ENCODE data around the gene TOP1.

TOP1 gene

DNA sequence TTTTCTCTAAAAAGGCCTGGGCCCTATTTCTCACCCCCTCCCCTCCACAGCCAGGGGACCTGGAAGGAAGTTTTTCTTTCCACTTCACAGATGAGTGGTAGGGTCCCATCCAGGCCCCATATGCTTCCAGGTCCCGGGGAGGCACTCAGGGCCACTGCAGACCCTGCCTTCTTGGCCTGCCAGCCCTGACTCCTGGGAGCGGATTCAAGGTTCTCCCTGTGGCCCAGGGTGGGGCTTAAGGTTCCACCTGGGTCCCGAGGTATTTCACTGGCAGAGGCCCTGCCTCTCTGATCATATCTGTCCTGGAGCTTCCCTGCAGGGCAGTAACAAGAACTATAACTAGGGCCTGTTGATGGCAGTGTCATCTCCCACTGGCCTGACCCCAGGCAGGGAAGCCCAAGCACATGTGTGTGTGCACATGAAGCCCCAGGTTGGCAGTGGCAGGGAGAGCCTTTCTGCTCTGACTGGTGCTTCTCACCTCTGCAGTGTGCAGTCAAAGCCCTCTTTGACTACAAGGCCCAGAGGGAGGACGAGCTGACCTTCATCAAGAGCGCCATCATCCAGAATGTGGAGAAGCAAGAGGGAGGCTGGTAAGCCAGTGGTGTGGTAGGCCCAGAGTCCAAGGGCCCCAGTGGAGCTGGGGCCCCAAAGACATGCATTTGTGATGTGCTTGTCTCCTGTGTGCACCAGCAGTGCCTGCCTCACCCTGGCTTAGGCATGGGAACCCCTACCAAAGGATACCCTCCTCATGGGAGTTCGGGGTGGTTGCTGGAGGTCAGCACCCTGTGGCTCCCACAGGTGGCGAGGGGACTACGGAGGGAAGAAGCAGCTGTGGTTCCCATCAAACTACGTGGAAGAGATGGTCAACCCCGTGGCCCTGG, 139.9 kb downstream of the TOP1 start:
- no peak overlapping the region for H3K4me3 ChIP-seq (ENCODE audit: low read depth, low read length)
- TF ChIP-seq CTCF (IDR thresholded peaks at IDR 0.05; ENCODE audit: insufficient read depth, low read length, missing control alignments), result no peak
- CTCF ChIA-PET, result interaction anchor here (1.1 to 12.7 kb wide), 6 partner anchors 9 to 171 kb away, joined by 3 to 404 read pairs (median 40); partner anchors contain the start of gene LPIN3
- DNase-seq (ENCODE audit: low read depth, low spot score), result no peak
- POLR2A ChIA-PET, result no interaction called here

GRCh38 chr20:41169162-41169690, 140.6 kb downstream of the TOP1 start:
- H3K4me3 ChIP-seq (ENCODE audit: low read depth, low read length), result no peak overlapping the region
- DNase-seq (ENCODE audit: low read depth, low spot score), result no peak
- ChIA-PET CTCF (interaction anchor here (1.1 to 12.7 kb wide), 7 partner anchors 8 to 201 kb away, joined by 3 to 404 read pairs (median 6); partner anchors contain the start of gene LPIN3), POLR2A (interaction anchor here (1.8 kb wide), 1 partner anchor 160 kb away, joined by 6 read pairs; no protein-coding TSS in a partner anchor)
- TF ChIP-seq CTCF (IDR thresholded peaks at IDR 0.05; ENCODE audit: insufficient read depth, low read length, missing control alignments), result no peak

GRCh38 chr20:41169791-41170351, 141.2 kb downstream of the TOP1 start:
- no peak for TF ChIP-seq CTCF (IDR thresholded peaks at IDR 0.05; ENCODE audit: insufficient read depth, low read length, missing control alignments)
- ChIA-PET POLR2A (interaction anchor here (1.8 kb wide), 1 partner anchor 160 kb away, joined by 6 read pairs; no protein-coding TSS in a partner anchor), CTCF (interaction anchor here (1.1 to 12.7 kb wide), 7 partner anchors 15 to 242 kb away, joined by 3 to 404 read pairs (median 7); partner anchors contain the start of gene LPIN3)
- no peak for DNase-seq (ENCODE audit: low read depth, low spot score)
- H3K4me3 ChIP-seq (ENCODE audit: low read depth, low read length), result no peak overlapping the region

DNA sequence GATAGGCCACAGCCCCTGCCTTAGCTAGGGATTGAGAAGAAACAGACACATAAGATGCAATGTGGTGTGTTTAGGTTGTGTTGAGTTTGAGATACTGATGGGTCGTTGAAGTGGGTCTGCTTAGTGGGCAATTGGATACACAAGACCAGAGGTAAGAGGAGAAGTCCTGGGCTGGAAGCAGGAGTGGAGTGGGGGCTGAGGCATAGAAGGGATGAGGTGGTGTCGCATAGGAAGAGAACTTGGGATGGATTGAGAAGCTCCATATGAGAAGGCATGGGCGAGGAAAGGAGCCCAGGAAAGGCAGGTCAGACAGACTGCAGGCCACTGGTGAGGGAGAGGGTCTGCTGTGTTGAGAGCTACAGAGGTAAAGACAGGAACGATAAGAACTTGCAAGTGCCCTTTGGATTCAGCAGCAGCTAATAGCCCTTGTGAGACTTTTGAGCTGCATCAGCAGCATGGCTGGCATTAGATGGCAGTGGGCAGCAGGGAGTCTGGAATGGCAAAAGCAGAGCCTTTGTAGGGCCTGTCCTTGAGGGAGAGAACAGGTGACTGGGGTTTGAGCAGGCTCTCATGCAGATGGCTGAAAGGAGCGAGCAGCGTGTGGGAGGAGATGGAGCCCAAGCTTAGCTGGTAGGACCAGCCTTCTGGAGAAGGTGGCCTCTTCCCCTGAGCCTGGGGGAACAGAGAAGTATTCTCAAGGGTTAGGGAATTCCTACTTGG, 141.9 kb downstream of the TOP1 start:
- ChIA-PET POLR2A (interaction anchor here (1.8 kb wide), 1 partner anchor 159 kb away, joined by 6 read pairs; no protein-coding TSS in a partner anchor), CTCF (interaction anchor here (1.2 to 12.7 kb wide), 7 partner anchors 15 to 241 kb away, joined by 3 to 404 read pairs (median 15); partner anchors contain the start of gene LPIN3)
- no peak overlapping the region for H3K4me3 ChIP-seq (ENCODE audit: low read depth, low read length)
- no peak for TF ChIP-seq CTCF (IDR thresholded peaks at IDR 0.05; ENCODE audit: insufficient read depth, low read length, missing control alignments)
- no peak for DNase-seq (ENCODE audit: low read depth, low spot score)

DNA sequence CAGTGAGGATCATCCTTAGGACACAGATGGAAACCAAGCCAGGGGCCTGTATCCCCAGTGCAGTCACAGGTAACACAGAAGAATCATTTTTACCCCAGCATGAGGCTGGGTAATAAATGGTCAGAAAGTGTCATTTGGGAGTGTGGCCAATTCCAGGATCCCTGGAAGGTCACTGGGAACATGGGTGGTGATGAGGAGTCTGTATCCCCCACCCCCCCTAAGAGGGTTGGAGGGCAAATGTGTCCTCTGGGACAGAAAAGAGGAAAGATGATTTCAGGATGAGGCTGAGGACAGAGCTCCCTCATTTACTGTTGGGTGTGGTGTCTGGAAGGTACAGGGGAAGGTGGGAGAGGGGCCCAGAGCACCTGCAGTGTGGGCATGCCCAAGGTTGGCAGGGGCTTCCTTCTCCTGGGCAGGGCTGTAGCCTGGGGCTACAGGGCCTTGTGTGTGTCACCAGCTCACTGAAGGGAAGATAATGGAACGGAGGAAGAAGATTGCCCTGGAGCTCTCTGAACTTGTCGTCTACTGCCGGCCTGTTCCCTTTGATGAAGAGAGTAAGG, 143.2 kb downstream of the TOP1 start:
- POLR2A ChIA-PET, result interaction anchor here (0.7 kb wide), 1 partner anchor 21 kb away, joined by 3 read pairs; no protein-coding TSS in a partner anchor
- DNase-seq (ENCODE audit: low read depth, low spot score), result no peak
- TF ChIP-seq CTCF (IDR thresholded peaks at IDR 0.05; ENCODE audit: insufficient read depth, low read length, missing control alignments), result no peak
- CTCF ChIA-PET, result interaction anchor here (0.8 to 12.7 kb wide), 16 partner anchors 9 to 239 kb away, joined by 3 to 404 read pairs (median 12); partner anchors contain the start of gene LPIN3
- no peak overlapping the region for H3K4me3 ChIP-seq (ENCODE audit: low read depth, low read length)

All from AG04449 (cell line).